ENCODE measurements around the gene PASD1. TPM values are rescaled to one million over a fixed set of nuclear protein-coding genes. Genes with fewer than 3 reads are reported as not detected.
"Not testable (repeated sequence)": the region's sequence is repeated elsewhere in the genome, so short reads cannot be mapped to it uniquely, and the experiment has no call there.

The PASD1 gene
- total RNA-seq, 1 experiment from 2014 or later = not detected

- in situ Hi-C loops (cut with HindIII; ENCODE audit: low pct_unique_long_range_greater_than_20kb, low sequenced_read_pairs); DNase-seq (ENCODE audit: low read depth): not testable (repeated sequence)
Measured at GRCh38 chrX:151593384-151593783, 29.9 kb downstream of the PASD1 start.

GRCh38 chrX:151596282-151596681 is 32.8 kb downstream of the PASD1 start:
- no peak for DNase-seq (ENCODE audit: low read depth)
- in situ Hi-C loops (cut with HindIII; ENCODE audit: low pct_unique_long_range_greater_than_20kb, low sequenced_read_pairs) = no loop called here

- in situ Hi-C loops (cut with HindIII; ENCODE audit: low pct_unique_long_range_greater_than_20kb, low sequenced_read_pairs) = no loop called here
- DNase-seq (ENCODE audit: low read depth) = no peak
Measured at GRCh38 chrX:151604931-151605330, 41.5 kb downstream of the PASD1 start.

GRCh38 chrX:151609222-151609621 is 45.7 kb downstream of the PASD1 start:
- no peak for DNase-seq (ENCODE audit: low read depth)
- in situ Hi-C loops (cut with HindIII; ENCODE audit: low pct_unique_long_range_greater_than_20kb, low sequenced_read_pairs) = no loop called here

GRCh38 chrX:151621422-151621821 is 57.9 kb downstream of the PASD1 start:
- in situ Hi-C loops (cut with HindIII; ENCODE audit: low pct_unique_long_range_greater_than_20kb, low sequenced_read_pairs) = no loop called here
- no peak for DNase-seq (ENCODE audit: low read depth)

GRCh38 chrX:151624677-151625076 is 61.2 kb downstream of the PASD1 start:
- in situ Hi-C loops (cut with HindIII; ENCODE audit: low pct_unique_long_range_greater_than_20kb, low sequenced_read_pairs) = no loop called here
- no peak for DNase-seq (ENCODE audit: low read depth)

GRCh38 chrX:151631822-151632221 is 68.3 kb downstream of the PASD1 start:
- in situ Hi-C loops (cut with HindIII; ENCODE audit: low pct_unique_long_range_greater_than_20kb, low sequenced_read_pairs) = no loop called here
- no peak for DNase-seq (ENCODE audit: low read depth)

GRCh38 chrX:151633157-151633556 is 69.7 kb downstream of the PASD1 start:
- no peak for DNase-seq (ENCODE audit: low read depth)
- in situ Hi-C loops (cut with HindIII; ENCODE audit: low pct_unique_long_range_greater_than_20kb, low sequenced_read_pairs) = no loop called here

GRCh38 chrX:151634937-151635336 is 71.5 kb downstream of the PASD1 start:
- no peak for DNase-seq (ENCODE audit: low read depth)
- in situ Hi-C loops (cut with HindIII; ENCODE audit: low pct_unique_long_range_greater_than_20kb, low sequenced_read_pairs) = no loop called here

- no peak for DNase-seq (ENCODE audit: low read depth)
- in situ Hi-C loops (cut with HindIII; ENCODE audit: low pct_unique_long_range_greater_than_20kb, low sequenced_read_pairs) = no loop called here
Measured at GRCh38 chrX:151641564-151641963, 78.1 kb downstream of the PASD1 start.

GRCh38 chrX:151675121-151675746 is 111.8 kb downstream of the PASD1 start:
- in situ Hi-C loops (cut with HindIII; ENCODE audit: low pct_unique_long_range_greater_than_20kb, low sequenced_read_pairs) = no loop called here
- DNase-seq (ENCODE audit: low read depth) = no peak

GRCh38 chrX:151676196-151676595 is 112.7 kb downstream of the PASD1 start:
- in situ Hi-C loops (cut with HindIII; ENCODE audit: low pct_unique_long_range_greater_than_20kb, low sequenced_read_pairs) = no loop called here
- DNase-seq (ENCODE audit: low read depth) = no peak

- DNase-seq (ENCODE audit: low read depth) = no peak
- in situ Hi-C loops (cut with HindIII; ENCODE audit: low pct_unique_long_range_greater_than_20kb, low sequenced_read_pairs) = no loop called here
Measured at GRCh38 chrX:151679798-151680402, 116.4 kb downstream of the PASD1 start.

GRCh38 chrX:151680805-151681204 is 117.3 kb downstream of the PASD1 start:
- DNase-seq (ENCODE audit: low read depth) = peak; percentile 5
- in situ Hi-C loops (cut with HindIII; ENCODE audit: low pct_unique_long_range_greater_than_20kb, low sequenced_read_pairs) = no loop called here

GRCh38 chrX:151687635-151688034 is 124.2 kb downstream of the PASD1 start:
- in situ Hi-C loops (cut with HindIII; ENCODE audit: low pct_unique_long_range_greater_than_20kb, low sequenced_read_pairs) = no loop called here
- no peak for DNase-seq (ENCODE audit: low read depth)

GRCh38 chrX:151688695-151689094 is 125.2 kb downstream of the PASD1 start:
- DNase-seq (ENCODE audit: low read depth) = no peak
- in situ Hi-C loops (cut with HindIII; ENCODE audit: low pct_unique_long_range_greater_than_20kb, low sequenced_read_pairs) = no loop called here

GRCh38 chrX:151692825-151693224 is 129.3 kb downstream of the PASD1 start:
- in situ Hi-C loops (cut with HindIII; ENCODE audit: low pct_unique_long_range_greater_than_20kb, low sequenced_read_pairs) = no loop called here
- no peak for DNase-seq (ENCODE audit: low read depth)

- no peak for DNase-seq (ENCODE audit: low read depth)
- in situ Hi-C loops (cut with HindIII; ENCODE audit: low pct_unique_long_range_greater_than_20kb, low sequenced_read_pairs) = no loop called here
Measured at GRCh38 chrX:151694121-151694520, 130.6 kb downstream of the PASD1 start.

- DNase-seq (ENCODE audit: low read depth) = no peak
- in situ Hi-C loops (cut with HindIII; ENCODE audit: low pct_unique_long_range_greater_than_20kb, low sequenced_read_pairs) = no loop called here
Measured at GRCh38 chrX:151694661-151695582, 131.4 kb downstream of the PASD1 start, which contains the start of gene PRRG3. Gene PRRG3 (plus strand): TSS chrX:151695458. CDS start chrX:151698815, 3,357 bp downstream.

Data from Caki2 (cell line).